Measurements from ENCODE around the gene CSMD2. TPM values are rescaled to one million over a fixed set of nuclear protein-coding genes. Genes with fewer than 3 reads are reported as not detected.

CSMD2 gene
- total and polyA plus RNA-seq, 2 experiments from 2014 or later, result 5.3 to 16.6 TPM

- no peak for TF ChIP-seq CTCF (conservative IDR thresholded peaks at IDR 0.05; ENCODE audit: low read depth in 2 of 2)
- TF ChIP-seq EZH2phosphoT487 (IDR thresholded peaks at IDR 0.05; ENCODE audit: unreplicated experiment), result no peak
- TF ChIP-seq, protein P1, sequence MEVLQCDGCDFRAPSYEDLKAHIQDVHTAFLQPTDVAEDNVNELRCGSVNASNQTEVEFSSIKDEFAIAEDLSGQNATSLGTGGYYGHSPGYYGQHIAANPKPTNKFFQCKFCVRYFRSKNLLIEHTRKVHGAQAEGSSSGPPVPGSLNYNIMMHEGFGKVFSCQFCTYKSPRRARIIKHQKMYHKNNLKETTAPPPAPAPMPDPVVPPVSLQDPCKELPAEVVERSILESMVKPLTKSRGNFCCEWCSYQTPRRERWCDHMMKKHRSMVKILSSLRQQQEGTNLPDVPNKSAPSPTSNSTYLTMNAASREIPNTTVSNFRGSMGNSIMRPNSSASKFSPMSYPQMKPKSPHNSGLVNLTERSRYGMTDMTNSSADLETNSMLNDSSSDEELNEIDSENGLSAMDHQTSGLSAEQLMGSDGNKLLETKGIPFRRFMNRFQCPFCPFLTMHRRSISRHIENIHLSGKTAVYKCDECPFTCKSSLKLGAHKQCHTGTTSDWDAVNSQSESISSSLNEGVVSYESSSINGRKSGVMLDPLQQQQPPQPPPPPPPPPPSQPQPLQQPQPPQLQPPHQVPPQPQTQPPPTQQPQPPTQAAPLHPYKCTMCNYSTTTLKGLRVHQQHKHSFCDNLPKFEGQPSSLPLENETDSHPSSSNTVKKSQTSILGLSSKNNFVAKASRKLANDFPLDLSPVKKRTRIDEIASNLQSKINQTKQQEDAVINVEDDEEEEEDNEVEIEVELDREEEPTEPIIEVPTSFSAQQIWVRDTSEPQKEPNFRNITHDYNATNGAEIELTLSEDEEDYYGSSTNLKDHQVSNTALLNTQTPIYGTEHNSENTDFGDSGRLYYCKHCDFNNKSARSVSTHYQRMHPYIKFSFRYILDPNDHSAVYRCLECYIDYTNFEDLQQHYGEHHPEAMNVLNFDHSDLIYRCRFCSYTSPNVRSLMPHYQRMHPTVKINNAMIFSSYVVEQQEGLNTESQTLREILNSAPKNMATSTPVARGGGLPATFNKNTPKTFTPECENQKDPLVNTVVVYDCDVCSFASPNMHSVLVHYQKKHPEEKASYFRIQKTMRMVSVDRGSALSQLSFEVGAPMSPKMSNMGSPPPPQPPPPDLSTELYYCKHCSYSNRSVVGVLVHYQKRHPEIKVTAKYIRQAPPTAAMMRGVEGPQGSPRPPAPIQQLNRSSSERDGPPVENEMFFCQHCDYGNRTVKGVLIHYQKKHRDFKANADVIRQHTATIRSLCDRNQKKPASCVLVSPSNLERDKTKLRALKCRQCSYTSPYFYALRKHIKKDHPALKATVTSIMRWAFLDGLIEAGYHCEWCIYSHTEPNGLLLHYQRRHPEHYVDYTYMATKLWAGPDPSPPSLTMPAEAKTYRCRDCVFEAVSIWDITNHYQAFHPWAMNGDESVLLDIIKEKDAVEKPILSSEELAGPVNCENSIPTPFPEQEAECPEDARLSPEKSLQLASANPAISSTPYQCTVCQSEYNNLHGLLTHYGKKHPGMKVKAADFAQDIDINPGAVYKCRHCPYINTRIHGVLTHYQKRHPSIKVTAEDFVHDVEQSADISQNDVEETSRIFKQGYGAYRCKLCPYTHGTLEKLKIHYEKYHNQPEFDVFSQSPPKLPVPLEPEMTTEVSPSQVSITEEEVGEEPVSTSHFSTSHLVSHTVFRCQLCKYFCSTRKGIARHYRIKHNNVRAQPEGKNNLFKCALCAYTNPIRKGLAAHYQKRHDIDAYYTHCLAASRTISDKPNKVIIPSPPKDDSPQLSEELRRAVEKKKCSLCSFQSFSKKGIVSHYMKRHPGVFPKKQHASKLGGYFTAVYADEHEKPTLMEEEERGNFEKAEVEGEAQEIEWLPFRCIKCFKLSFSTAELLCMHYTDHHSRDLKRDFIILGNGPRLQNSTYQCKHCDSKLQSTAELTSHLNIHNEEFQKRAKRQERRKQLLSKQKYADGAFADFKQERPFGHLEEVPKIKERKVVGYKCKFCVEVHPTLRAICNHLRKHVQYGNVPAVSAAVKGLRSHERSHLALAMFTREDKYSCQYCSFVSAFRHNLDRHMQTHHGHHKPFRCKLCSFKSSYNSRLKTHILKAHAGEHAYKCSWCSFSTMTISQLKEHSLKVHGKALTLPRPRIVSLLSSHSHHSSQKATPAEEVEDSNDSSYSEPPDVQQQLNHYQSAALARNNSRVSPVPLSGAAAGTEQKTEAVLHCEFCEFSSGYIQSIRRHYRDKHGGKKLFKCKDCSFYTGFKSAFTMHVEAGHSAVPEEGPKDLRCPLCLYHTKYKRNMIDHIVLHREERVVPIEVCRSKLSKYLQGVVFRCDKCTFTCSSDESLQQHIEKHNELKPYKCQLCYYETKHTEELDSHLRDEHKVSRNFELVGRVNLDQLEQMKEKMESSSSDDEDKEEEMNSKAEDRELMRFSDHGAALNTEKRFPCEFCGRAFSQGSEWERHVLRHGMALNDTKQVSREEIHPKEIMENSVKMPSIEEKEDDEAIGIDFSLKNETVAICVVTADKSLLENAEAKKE (CRISPR knock-in tag; IDR thresholded peaks at IDR 0.05), result no peak
- no peak for TF ChIP-seq NANOG (IDR thresholded peaks at IDR 0.05; ENCODE audit: borderline replicate concordance)
- TF ChIP-seq STAT1 (IDR thresholded peaks at IDR 0.05; ENCODE audit: unreplicated experiment), result no peak
These were observed 480.4 kb downstream of the CSMD2 start (continued) for GRCh38 chr1:33684396-33685179.

- H3K9me3 Mint-ChIP-seq, result no peaks in the 10 kb centered on the region
- ATAC-seq, result no peak; the same call in 2 of the 3 replicates
- TF ChIP-seq POLR2AphosphoS5 (IDR thresholded peaks at IDR 0.05; ENCODE audit: low read depth) (no peak), CREB1 (CRISPR knock-in tag; IDR thresholded peaks at IDR 0.05; ENCODE audit: low read depth) (no peak), CTCF (conservative IDR thresholded peaks at IDR 0.05; ENCODE audit: low read depth in 2 of 2) (no peak)
These were observed 481.1 kb downstream of the CSMD2 start for GRCh38 chr1:33683913-33684312.

More at GRCh38 chr1:33683913-33684312, 481.1 kb downstream of the CSMD2 start:
- peaks cover 23% of the 10 kb centered on the region for H3K36me3 Mint-ChIP-seq (ENCODE audit: low read depth)
- peaks cover 4% of the 10 kb centered on the region for H3K27me3 Mint-ChIP-seq (ENCODE audit: insufficient read depth, low read depth, poor library complexity)
- H3K27me3 ChIP-seq (ENCODE audit: insufficient read depth), result no peaks in the 10 kb centered on the region
- no peaks in the 10 kb centered on the region for H3K36me3 ChIP-seq (ENCODE audit: insufficient read depth)
- H2AFZ ChIP-seq, result no peak overlapping the region
- no peak overlapping the region for H3K27ac Mint-ChIP-seq
- no peaks in the 10 kb centered on the region for H3F3A ChIP-seq (replicated peaks; ENCODE audit: low read depth)
- H3K4me2 ChIP-seq, result no peak overlapping the region
- H3K9me2 ChIP-seq (ENCODE audit: insufficient read depth), result no peaks in the 10 kb centered on the region
- H3K4me3 ChIP-seq, result no peak overlapping the region
- no peaks in the 10 kb centered on the region for H4K20me1 ChIP-seq (replicated peaks; ENCODE audit: insufficient read depth)
- no peak for DNase-seq (ENCODE audit: low spot score)
- H3K79me2 ChIP-seq (replicated peaks; ENCODE audit: insufficient read depth), result no peaks in the 10 kb centered on the region
- H3K27ac ChIP-seq (ENCODE audit: low read depth), result no peak overlapping the region
- H3K4me1 Mint-ChIP-seq, result peaks cover 8% of the 10 kb centered on the region
- H3K4me3 Mint-ChIP-seq, result no peak overlapping the region
- H3K4me1 ChIP-seq (ENCODE audit: insufficient read depth), result no peaks in the 10 kb centered on the region
